Ovary (tissue), 9 donors: ENCODE results near the gene MYOM3. TPM values are rescaled to one million over a fixed set of nuclear protein-coding genes. Genes with fewer than 3 reads are reported as not detected.

ENCODE experiments used
- DNase-seq, 5 donors: peaks; one replicate each; pipeline ENCODE4 v3.0.0-alpha.2; 2019 to 2020
- H3K27ac ChIP-seq, 2 donors: fragments of 200-600 bp; one replicate each; pipeline versions ENCODE4 v1.5.1 to v1.8.0; 2019 to 2022
- H3K27me3 ChIP-seq: fragments of 200-600 bp; one replicate; pipeline ENCODE4 v1.8.0; 2022
- H3K36me3 ChIP-seq: fragments of 200-600 bp; sonication (generic); one replicate; pipeline ENCODE4 v1.5.1; 2019
- H3K4me1 ChIP-seq: one replicate; pipeline ENCODE4 v1.8.1; 2013; ENCODE audit warnings: mild to moderate bottlenecking, moderate library complexity; ENCODE audit not compliant: insufficient read depth
- H3K4me3 ChIP-seq: fragments of 200-600 bp; sonication (generic); one replicate; pipeline ENCODE4 v1.5.1; 2017
- H3K9me3 ChIP-seq, 2 donors: fragments of 200-600 bp in 1 of 2; sonication (generic) in 1 of 2; one replicate each; pipeline versions ENCODE4 v1.5.1 to v1.8.1; 2013 to 2019; ENCODE audit warnings: mild to moderate bottlenecking in 1 of 2, moderate library complexity in 1 of 2
- EP300 ChIP-seq: sonication (generic); formaldehyde crosslinking; IDR thresholded peaks from one replicate; pipeline ENCODE4 v1.6.1; 2017; ENCODE audit warnings: antibody characterized with exemption
- POLR2A ChIP-seq: fragments of 450-650 bp; IDR thresholded peaks from one replicate; pipeline ENCODE4 v1.6.1; 2017; ENCODE audit warnings: antibody characterized with exemption, mild to moderate bottlenecking, moderate library complexity
- WGBS, 3 donors: extraction: QIAGEN DNeasy Blood & Tissue Kit in 1 of 3; methylation state at CpG; one replicate each; pipeline versions ENCODE4 v1.1.5 to v1.1.7; 2013 to 2017; 5-methylcytosine and 5-hydroxymethylcytosine counted together
- intact Hi-C, 4 donors: fragments of 100-400 bp; cut with DNase I; formaldehyde crosslinking; loops; one replicate each; pipeline versions ENCODE4 v1.11.0 to v1.15.1; 2022 to 2023
- polyA plus RNA-seq, 2 donors: library from polyadenylated mRNA; stranded (reverse); fragments of 200-250 nt in 1 of 2; fragments of 350-450 nt in 1 of 2; fragmentation: Illumina TruSeq in 1 of 2; extraction: RNeasy Lipid Tissue Mini Kit (QIAGEN cat#74804) in 1 of 2; gene quantifications; one replicate each; pipeline ENCODE4 v1.2.3, GENCODE V29; 2013 to 2014
- total RNA-seq, 7 donors: library from RNA; depleted of rRNA in 2 of 7; stranded (reverse); fragments of >200 nt in 2 of 7; fragmentation: NEBNext Ultra II Directional in 3 of 7; extraction: Animal tissue kit (Norgen Biotek cat#: 25700) in 3 of 7; gene quantifications; one replicate each; pipeline versions ENCODE4 v1.1.0 to v1.2.4, GENCODE V29; 2016 to 2023
- TF ChIP-seq, protein P1 (sequence below), 3 donors: fragments of 450-650 bp in 2 of 3; fragments of 200-600 bp in 1 of 3; IDR thresholded peaks; one replicate each; pipeline versions ENCODE4 v1.5.1 to v1.8.0; 2016 to 2022; ENCODE audit warnings: antibody characterized with exemption in 3 of 3, mild to moderate bottlenecking in 1 of 3
- donor health status: DM: no; HTN: no; CAD: no; lungs with moderate emphysema.
- donor health status: DM: no; HTN: no; CAD: no.
- donor health status: Bipolar disorder and iron deficiency.
- donor health status: DM: yes; HTN: yes; CAD: no.
- donor health status: DM: no; HTN: no; CAD: no.
- donor health status: DM: yes; HTN: yes; CAD: no.

Gene MYOM3
- total and polyA plus RNA-seq, 9 donors: 0.08 to 1.2 (median 0.27) TPM

DNA sequence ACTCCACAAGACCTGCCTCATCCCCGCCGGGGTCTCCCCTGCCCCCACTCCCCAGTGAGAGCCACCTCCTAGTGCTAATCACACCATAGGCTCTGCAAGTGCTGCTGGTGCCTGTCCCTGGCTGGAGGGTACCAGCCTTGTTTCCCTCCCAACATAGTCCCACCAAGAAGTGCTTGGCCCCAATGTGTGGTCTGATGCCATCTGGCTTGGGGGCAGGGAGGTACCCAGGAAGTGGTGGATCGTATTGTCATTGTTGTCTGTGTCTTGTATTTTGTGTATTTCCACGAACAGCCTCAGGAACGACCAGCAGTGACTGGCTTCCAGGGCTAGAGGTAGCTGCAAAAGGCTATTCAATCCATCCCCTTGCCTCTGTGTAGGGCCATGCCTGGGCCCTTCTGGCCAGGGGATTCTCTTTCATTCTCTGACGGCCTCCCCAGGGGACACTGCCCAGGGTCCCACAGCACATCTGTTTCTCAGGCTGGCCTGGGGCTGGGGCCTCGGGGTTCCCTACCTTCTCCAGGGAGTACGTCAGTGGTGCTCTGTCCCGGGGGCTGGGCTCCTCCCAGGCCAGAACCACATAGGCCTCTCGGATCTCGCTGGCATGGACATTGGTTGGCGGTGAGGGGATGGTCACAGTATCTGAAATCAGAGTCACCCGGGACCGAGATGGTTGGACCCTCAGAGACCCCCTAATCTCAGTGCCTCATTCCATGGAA lies 22.8 kb downstream of the MYOM3 start:
- intact Hi-C loops: no loop called here
- DNase-seq: no peak
- TF ChIP-seq EP300 (no peak), POLR2A (no peak)
- TF ChIP-seq, protein P1, sequence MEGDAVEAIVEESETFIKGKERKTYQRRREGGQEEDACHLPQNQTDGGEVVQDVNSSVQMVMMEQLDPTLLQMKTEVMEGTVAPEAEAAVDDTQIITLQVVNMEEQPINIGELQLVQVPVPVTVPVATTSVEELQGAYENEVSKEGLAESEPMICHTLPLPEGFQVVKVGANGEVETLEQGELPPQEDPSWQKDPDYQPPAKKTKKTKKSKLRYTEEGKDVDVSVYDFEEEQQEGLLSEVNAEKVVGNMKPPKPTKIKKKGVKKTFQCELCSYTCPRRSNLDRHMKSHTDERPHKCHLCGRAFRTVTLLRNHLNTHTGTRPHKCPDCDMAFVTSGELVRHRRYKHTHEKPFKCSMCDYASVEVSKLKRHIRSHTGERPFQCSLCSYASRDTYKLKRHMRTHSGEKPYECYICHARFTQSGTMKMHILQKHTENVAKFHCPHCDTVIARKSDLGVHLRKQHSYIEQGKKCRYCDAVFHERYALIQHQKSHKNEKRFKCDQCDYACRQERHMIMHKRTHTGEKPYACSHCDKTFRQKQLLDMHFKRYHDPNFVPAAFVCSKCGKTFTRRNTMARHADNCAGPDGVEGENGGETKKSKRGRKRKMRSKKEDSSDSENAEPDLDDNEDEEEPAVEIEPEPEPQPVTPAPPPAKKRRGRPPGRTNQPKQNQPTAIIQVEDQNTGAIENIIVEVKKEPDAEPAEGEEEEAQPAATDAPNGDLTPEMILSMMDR (IDR thresholded peaks at IDR 0.05): no peak
- H3K4me3 ChIP-seq: no peak overlapping the region
- H3K27ac ChIP-seq: no peak overlapping the region
- no peaks in the 10 kb centered on the region for H3K27me3 ChIP-seq
- no peaks in the 10 kb centered on the region for H3K36me3 ChIP-seq
- WGBS, 3 donors: 78 to 83% (median 80%) methylated on average over 13 to 14 of the region's 14 CpGs
- no peaks in the 10 kb centered on the region for H3K9me3 ChIP-seq
- H3K4me1 ChIP-seq: no peaks in the 10 kb centered on the region

GRCh38 chr1:24086466-24086865 lies 25.5 kb downstream of the MYOM3 start:
- DNase-seq: no peak
- Histone ChIP-seq H3K9me3 (no peaks in the 10 kb centered on the region), H3K4me3 (no peak overlapping the region), H3K36me3 (no peaks in the 10 kb centered on the region), H3K4me1 (no peaks in the 10 kb centered on the region), H3K27ac (no peak overlapping the region), H3K27me3 (no peaks in the 10 kb centered on the region)
- intact Hi-C loops: no loop called here
- 90 to 96% (median 93%) methylated on average over 16 of the region's 16 CpGs for WGBS, 3 donors
- TF ChIP-seq EP300 (no peak), POLR2A (no peak)
- TF ChIP-seq, protein P1 (IDR thresholded peaks at IDR 0.05): no peak

GRCh38 chr1:24085546-24085945 lies 26.4 kb downstream of the MYOM3 start:
- H3K27ac ChIP-seq: no peak overlapping the region
- intact Hi-C loops: no loop called here
- WGBS, 3 donors: 74 to 97% (median 75%) methylated on average over 3 of the region's 3 CpGs
- H3K36me3 ChIP-seq: no peaks in the 10 kb centered on the region
- no peaks in the 10 kb centered on the region for H3K27me3 ChIP-seq
- no peaks in the 10 kb centered on the region for H3K9me3 ChIP-seq
- H3K4me3 ChIP-seq: no peak overlapping the region
- no peaks in the 10 kb centered on the region for H3K4me1 ChIP-seq
- no peak for DNase-seq
- TF ChIP-seq, protein P1 (IDR thresholded peaks at IDR 0.05): no peak
- no peak for TF ChIP-seq EP300
- no peak for TF ChIP-seq POLR2A

DNA sequence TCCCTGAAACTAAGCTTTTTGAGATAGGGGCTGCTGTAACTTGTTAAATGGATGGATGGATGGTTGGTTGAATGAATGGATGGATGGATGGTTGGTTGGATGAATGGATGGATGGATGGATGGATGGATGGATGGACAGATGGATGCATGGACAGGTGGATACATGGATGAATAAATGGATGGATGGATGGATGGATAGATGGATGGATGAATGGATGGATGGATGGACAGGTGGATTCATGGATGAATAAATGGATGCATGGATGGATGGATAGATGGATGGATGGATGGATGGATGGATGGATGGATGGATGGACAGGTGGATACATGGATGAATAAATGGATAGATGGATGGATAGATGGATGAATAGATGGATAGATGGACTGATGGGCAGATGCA lies 26.9 kb downstream of the MYOM3 start:
- Histone ChIP-seq H3K4me3 (no peak overlapping the region), H3K9me3 (no peaks in the 10 kb centered on the region), H3K27me3 (no peaks in the 10 kb centered on the region), H3K27ac (no peak overlapping the region), H3K4me1 (no peaks in the 10 kb centered on the region), H3K36me3 (no peaks in the 10 kb centered on the region)
- intact Hi-C loops: no loop called here
- no peak for DNase-seq
- TF ChIP-seq, protein P1 (IDR thresholded peaks at IDR 0.05): no peak
